Kidney epithelial cell (primary cell): ENCODE measurements around the gene NUP98. TPM values are rescaled to one million over a fixed set of nuclear protein-coding genes. Genes with fewer than 3 reads are reported as not detected.

Experiments used
- DNase-seq: peaks from one replicate; pipeline ENCODE4 v3.0.0-alpha.2; 2010; ENCODE audit warnings: low read depth
- H3K27me3 ChIP-seq: 2 replicates; pipeline ENCODE4 v1.6.0; 2011; ENCODE audit warnings: low read length; ENCODE audit not compliant: control insufficient read depth, insufficient read depth
- H3K36me3 ChIP-seq: 2 replicates; pipeline ENCODE4 v1.5.1; 2011; ENCODE audit warnings: low read length; ENCODE audit not compliant: control insufficient read depth, insufficient read depth
- H3K4me3 ChIP-seq: 2 replicates; pipeline ENCODE4 v1.5.1; 2011; ENCODE audit warnings: low read depth, mild to moderate bottlenecking, control low read depth, low read length
- total RNA-seq: library from RNA; depleted of rRNA; stranded (reverse); fragments of >200 nt; gene quantifications from 2 replicates; pipeline ENCODE4 v1.2.3, GENCODE V29; 2015
- TF ChIP-seq, protein P1 (sequence below): IDR thresholded peaks from 2 replicates; pipeline ENCODE4 v1.5.1; 2011; ENCODE audit warnings: mild to moderate bottlenecking, moderate library complexity, low read length, control low read depth, inconsistent platforms; ENCODE audit not compliant: insufficient read depth, poor library complexity, severe bottlenecking

The NUP98 gene
- total RNA-seq, 1 donor from 2014 or later = 94.0 TPM

DNA sequence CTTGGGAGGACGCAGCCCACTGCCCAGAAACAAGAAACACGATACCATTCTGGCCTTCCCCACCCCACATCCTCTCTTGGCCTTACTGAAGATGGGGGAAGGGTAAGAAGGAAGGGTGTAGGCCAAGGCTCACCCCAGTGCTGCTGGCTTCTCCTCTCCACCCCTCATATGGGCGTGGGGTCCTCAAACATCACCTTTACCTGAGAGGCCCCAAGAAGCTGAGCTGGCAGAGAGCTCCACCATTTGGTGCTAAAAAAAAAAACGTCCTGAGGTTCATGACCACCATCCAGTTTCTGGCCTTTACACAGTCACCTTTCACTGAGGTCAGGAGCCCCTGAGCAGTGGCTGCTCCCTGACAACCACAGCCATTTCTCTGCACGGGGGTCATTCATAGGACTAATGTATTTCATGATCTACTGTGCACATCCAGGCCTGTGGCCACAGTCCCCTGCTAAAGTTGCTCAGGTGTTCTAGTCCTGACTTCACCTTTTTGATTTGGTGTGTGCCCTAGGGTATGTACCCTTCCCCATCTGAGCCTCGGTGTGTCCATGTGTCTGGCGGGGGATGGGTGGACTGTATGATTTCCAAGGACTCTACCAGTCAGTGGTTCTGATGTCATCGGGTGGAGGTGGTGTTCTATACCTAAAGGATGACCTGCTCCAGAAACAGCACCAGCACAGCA, 28.3 kb upstream of the NUP98 start:
- Histone ChIP-seq H3K27me3 (no peaks in the 10 kb centered on the region), H3K4me3 (no peak overlapping the region), H3K36me3 (peaks cover 2% of the 10 kb centered on the region)
- TF ChIP-seq, protein P1, sequence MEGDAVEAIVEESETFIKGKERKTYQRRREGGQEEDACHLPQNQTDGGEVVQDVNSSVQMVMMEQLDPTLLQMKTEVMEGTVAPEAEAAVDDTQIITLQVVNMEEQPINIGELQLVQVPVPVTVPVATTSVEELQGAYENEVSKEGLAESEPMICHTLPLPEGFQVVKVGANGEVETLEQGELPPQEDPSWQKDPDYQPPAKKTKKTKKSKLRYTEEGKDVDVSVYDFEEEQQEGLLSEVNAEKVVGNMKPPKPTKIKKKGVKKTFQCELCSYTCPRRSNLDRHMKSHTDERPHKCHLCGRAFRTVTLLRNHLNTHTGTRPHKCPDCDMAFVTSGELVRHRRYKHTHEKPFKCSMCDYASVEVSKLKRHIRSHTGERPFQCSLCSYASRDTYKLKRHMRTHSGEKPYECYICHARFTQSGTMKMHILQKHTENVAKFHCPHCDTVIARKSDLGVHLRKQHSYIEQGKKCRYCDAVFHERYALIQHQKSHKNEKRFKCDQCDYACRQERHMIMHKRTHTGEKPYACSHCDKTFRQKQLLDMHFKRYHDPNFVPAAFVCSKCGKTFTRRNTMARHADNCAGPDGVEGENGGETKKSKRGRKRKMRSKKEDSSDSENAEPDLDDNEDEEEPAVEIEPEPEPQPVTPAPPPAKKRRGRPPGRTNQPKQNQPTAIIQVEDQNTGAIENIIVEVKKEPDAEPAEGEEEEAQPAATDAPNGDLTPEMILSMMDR = no peak
- no peak for DNase-seq

DNA sequence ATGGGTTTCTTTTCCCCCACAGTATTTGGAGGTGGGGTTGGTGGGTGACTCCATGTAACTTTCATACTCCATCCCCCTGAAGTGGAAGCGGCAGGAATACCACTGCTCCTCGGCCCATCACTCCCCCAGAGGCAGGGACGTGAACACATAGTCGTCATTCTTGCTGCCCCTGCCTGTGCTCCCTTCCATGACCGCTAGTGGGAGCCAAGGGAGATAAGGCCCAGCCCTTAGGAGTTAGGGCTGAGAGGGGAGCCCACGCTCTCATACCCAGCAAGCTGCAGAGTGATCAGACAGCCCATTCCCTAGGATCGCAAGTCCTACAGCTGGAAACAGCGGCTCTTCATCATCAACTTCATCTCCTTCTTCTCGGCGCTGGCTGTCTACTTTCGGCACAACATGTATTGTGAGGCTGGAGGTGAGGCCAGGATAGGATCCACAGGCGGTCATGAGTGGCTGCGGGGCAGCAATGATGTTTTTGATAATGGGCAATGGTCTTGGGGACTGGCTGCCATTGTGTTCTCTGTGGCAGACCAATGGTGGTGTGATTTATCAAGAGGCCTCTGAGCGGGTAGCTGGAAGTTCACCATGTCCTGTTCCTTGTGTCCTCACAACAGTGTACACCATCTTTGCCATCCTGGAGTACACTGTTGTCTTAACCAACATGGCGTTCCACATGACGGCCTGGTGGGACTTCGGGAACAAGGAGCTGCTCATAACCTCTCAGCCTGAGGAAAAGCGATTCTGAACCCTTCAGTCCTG, 27.5 kb upstream of the NUP98 start:
- DNase-seq = no peak
- TF ChIP-seq, protein P1 = peak; percentile 57
- Histone ChIP-seq H3K4me3 (no peak overlapping the region), H3K27me3 (no peaks in the 10 kb centered on the region), H3K36me3 (peaks cover 2% of the 10 kb centered on the region)

DNA sequence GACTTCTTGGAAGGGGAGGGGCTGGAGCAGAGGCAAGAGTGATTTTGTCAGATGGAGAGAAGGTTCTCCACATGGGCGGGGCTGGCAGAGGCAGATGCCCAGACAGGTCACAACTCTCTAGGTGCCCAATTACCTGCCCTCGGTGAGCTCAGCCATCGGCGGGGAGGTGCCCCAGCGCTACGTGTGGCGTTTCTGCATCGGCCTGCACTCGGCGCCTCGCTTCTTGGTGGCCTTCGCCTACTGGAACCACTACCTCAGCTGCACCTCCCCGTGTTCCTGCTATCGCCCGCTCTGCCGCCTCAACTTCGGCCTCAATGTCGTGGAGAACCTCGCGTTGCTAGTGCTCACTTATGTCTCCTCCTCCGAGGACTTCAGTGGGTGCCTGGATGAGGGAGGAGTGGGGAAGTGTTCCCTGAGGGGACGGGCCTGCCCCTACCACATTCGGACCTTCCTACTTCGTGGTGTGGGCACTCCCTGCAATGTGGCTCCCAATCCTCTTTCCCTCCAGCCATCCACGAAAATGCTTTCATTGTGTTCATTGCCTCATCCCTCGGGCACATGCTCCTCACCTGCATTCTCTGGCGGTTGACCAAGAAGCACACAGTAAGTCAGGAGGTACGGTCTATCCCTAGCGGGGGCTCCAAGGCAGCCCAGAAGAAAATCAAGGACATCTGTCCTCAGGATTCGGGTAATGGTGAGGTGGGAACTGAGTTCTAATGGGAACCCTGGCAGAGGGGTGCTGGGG, 26.6 kb upstream of the NUP98 start:
- DNase-seq = no peak
- no peak overlapping the region for H3K4me3 ChIP-seq
- H3K27me3 ChIP-seq = no peaks in the 10 kb centered on the region
- peaks cover 2% of the 10 kb centered on the region for H3K36me3 ChIP-seq
- TF ChIP-seq, protein P1 = no peak

DNA sequence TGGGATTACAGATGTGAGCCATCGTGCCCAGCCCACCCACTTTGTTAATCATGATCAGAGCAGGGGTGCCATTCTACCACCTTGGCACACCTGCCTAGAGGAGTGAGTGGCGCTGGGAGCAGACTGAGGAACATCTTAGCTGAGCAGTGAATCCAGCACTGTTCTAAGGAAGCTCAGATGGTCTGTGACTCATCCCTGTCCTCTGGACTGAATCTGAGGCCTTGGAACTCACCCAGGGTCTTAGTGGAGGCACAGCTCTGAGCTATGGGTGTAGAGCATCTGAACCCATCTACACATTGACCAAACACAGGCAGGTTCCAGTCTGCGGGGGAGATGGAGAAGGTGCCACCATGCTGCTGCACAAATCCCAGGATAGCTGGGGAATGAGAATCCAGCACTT, 25.9 kb upstream of the NUP98 start:
- Histone ChIP-seq H3K36me3 (peaks cover 2% of the 10 kb centered on the region), H3K4me3 (no peak overlapping the region), H3K27me3 (no peaks in the 10 kb centered on the region)
- TF ChIP-seq, protein P1 = no peak
- DNase-seq = no peak

DNA sequence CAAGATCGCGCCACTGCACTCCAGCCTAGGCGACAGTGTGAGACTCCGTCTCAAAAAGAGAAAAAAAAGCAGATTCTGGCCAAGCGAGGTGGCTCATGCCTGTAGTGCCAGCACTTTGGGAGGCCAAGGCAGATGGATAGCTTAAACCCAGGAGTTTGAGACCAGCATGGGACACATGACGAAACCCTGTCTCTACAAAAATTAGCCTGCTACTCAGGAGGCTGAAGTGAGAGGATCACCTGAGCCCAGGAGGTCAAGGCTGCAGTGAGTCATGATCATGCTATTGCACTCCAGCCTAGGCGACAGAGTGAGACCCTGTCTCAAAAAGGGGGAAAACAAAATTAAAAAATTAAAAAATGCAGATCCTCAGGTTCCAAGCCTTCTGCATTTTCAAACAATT, 25.0 kb upstream of the NUP98 start:
- H3K4me3 ChIP-seq = no peak overlapping the region
- no peaks in the 10 kb centered on the region for H3K36me3 ChIP-seq
- H3K27me3 ChIP-seq = no peaks in the 10 kb centered on the region
- TF ChIP-seq, protein P1 = no peak
- no peak for DNase-seq
